Measurements from ENCODE around the gene GNPTG.

DNA sequence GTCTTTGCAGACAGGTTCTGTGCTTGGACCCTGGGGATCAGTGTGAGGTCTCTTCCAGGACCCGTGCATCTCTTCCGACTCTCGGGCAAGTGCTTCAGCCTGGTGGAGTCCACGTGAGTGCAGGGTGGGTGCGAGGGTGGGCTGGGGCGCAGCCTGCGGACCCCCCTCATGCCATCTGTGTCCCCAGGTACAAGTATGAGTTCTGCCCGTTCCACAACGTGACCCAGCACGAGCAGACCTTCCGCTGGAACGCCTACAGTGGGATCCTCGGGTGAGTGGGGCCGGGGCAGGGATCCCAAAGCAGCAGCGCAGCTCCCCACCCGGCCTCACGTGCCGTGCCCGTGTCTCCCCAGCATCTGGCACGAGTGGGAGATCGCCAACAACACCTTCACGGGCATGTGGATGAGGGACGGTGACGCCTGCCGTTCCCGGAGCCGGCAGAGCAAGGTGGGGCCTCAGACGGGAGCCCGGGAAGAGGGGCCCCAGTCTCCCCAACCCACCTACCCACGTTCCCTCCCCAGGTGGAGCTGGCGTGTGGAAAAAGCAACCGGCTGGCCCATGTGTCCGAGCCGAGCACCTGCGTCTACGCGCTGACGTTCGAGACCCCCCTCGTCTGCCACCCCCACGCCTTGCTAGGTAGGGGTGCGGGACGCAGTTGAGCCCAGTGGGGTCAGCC is 10.1 kb downstream of the GNPTG start:
- TF ChIP-seq, protein P1, sequence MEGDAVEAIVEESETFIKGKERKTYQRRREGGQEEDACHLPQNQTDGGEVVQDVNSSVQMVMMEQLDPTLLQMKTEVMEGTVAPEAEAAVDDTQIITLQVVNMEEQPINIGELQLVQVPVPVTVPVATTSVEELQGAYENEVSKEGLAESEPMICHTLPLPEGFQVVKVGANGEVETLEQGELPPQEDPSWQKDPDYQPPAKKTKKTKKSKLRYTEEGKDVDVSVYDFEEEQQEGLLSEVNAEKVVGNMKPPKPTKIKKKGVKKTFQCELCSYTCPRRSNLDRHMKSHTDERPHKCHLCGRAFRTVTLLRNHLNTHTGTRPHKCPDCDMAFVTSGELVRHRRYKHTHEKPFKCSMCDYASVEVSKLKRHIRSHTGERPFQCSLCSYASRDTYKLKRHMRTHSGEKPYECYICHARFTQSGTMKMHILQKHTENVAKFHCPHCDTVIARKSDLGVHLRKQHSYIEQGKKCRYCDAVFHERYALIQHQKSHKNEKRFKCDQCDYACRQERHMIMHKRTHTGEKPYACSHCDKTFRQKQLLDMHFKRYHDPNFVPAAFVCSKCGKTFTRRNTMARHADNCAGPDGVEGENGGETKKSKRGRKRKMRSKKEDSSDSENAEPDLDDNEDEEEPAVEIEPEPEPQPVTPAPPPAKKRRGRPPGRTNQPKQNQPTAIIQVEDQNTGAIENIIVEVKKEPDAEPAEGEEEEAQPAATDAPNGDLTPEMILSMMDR (IDR thresholded peaks at IDR 0.05; ENCODE audit: low read depth, low read length): no peak
- no peak for TF ChIP-seq EZH2phosphoT487 (IDR thresholded peaks at IDR 0.05; ENCODE audit: low read depth)

All from OCI-LY3 (cell line).